GM23338 (cell line): Measurements from ENCODE around the gene CYP11A1. TPM values are rescaled to one million over a fixed set of nuclear protein-coding genes. Genes with fewer than 3 reads are reported as not detected.

Experiments
- ATAC-seq: fragments of 200-7000 bp; cut with Tn5 transposase; 3 replicates; pipeline ENCODE4 v1.9.1; 2020
- DNase-seq: peaks from one replicate; pipeline ENCODE4 v3.0.0-alpha.2; 2015; ENCODE audit warnings: low spot score
- H2AFZ ChIP-seq: fragments of 200-600 bp; sonication (generic); 2 replicates; pipeline ENCODE4 v1.8.0; 2016; ENCODE audit warnings: antibody characterized with exemption, mild to moderate bottlenecking, moderate library complexity
- H3F3A ChIP-seq: fragments of 200-600 bp; sonication (generic); replicated peaks from 2 replicates; pipeline ENCODE4 v1.8.0; 2017; ENCODE audit warnings: antibody characterized with exemption, mixed run types, low read depth
- H3K27ac ChIP-seq: fragments of 200-600 bp; sonication (generic); 2 replicates; pipeline ENCODE4 v1.6.1; 2016; ENCODE audit warnings: low read depth
- H3K27me3 ChIP-seq: fragments of 200-600 bp; sonication (generic); 2 replicates; pipeline ENCODE4 v1.8.0; 2016; ENCODE audit warnings: mild to moderate bottlenecking, mixed run types, moderate library complexity; ENCODE audit not compliant: insufficient read depth
- H3K36me3 ChIP-seq: fragments of 200-600 bp; sonication (generic); 2 replicates; pipeline ENCODE4 v1.8.0; 2016; ENCODE audit warnings: mild to moderate bottlenecking; ENCODE audit not compliant: insufficient read depth
- H3K4me1 ChIP-seq: fragments of 200-600 bp; sonication (generic); 2 replicates; pipeline ENCODE4 v1.8.0; 2016; ENCODE audit warnings: mild to moderate bottlenecking, moderate library complexity; ENCODE audit not compliant: insufficient read depth
- H3K4me2 ChIP-seq: fragments of 200-600 bp; sonication (generic); 2 replicates; pipeline ENCODE4 v1.7.1; 2017; ENCODE audit warnings: mixed run types
- H3K4me3 ChIP-seq: fragments of 200-600 bp; sonication (generic); 2 replicates; pipeline ENCODE4 v1.6.1; 2016; ENCODE audit warnings: mixed run types
- H3K79me2 ChIP-seq: fragments of 200-600 bp; sonication (generic); replicated peaks from 2 replicates; pipeline ENCODE4 v1.8.0; 2017; ENCODE audit warnings: mild to moderate bottlenecking; ENCODE audit not compliant: insufficient read depth
- H3K9me2 ChIP-seq: fragments of 200-600 bp; sonication (generic); 2 replicates; pipeline ENCODE4 v1.8.0; 2017; ENCODE audit not compliant: insufficient read depth
- H4K20me1 ChIP-seq: fragments of 200-600 bp; sonication (generic); replicated peaks from 2 replicates; pipeline ENCODE4 v1.8.0; 2017; ENCODE audit warnings: mild to moderate bottlenecking; ENCODE audit not compliant: insufficient read depth
- H3K27ac Mint-ChIP-seq: 2 replicates; pipeline ENCODE4 v1.8.0; 2020; ENCODE audit warnings: inconsistent platforms, mild to moderate bottlenecking, moderate library complexity, mixed read lengths
- H3K27me3 Mint-ChIP-seq: 3 replicates; pipeline ENCODE4 v1.8.0; 2022; ENCODE audit warnings: low read depth, mild to moderate bottlenecking, moderate library complexity, mixed read lengths, inconsistent platforms; ENCODE audit not compliant: insufficient read depth, poor library complexity
- H3K36me3 Mint-ChIP-seq: 3 replicates; pipeline ENCODE4 v1.8.0; 2021; ENCODE audit warnings: low read depth, mild to moderate bottlenecking, inconsistent platforms, moderate library complexity, mixed read lengths
- H3K4me1 Mint-ChIP-seq: 3 replicates; pipeline ENCODE4 v1.8.0; 2020; ENCODE audit warnings: mild to moderate bottlenecking, inconsistent platforms, mixed read lengths
- H3K4me3 Mint-ChIP-seq: 3 replicates; pipeline ENCODE4 v1.8.0; 2021; ENCODE audit warnings: moderate library complexity, mild to moderate bottlenecking, inconsistent platforms, mixed read lengths
- H3K9me3 Mint-ChIP-seq: 3 replicates; pipeline ENCODE4 v1.8.0; 2020; ENCODE audit warnings: moderate library complexity, mild to moderate bottlenecking, inconsistent platforms, mixed read lengths
- CREB1 ChIP-seq: fragments of 250-450 bp; sonication (Bioruptor Pico); IDR thresholded peaks from 2 replicates; pipeline ENCODE4 v1.5.0; 2020; ENCODE audit warnings: low read depth, mild to moderate bottlenecking, moderate library complexity
- CTCF ChIP-seq, 2 experiments: fragments of 200-600 bp in 1 of 2; sonication (generic) in 1 of 2; conservative IDR thresholded peaks; 2 replicates each; pipeline versions ENCODE4 v1.5.1 to v1.6.1; 2016 to 2017; ENCODE audit warnings: antibody characterized with exemption in 2 of 2, low read depth in 2 of 2, mild to moderate bottlenecking in 2 of 2, moderate library complexity in 1 of 2
- ETS1 ChIP-seq: IDR thresholded peaks from 2 replicates; pipeline ENCODE4 v1.6.1; 2016; ENCODE audit warnings: antibody characterized with exemption
- EZH2 ChIP-seq: fragments of 200-600 bp; sonication (generic); IDR thresholded peaks from one replicate; pipeline ENCODE4 v1.8.0; 2017; ENCODE audit warnings: antibody characterized with exemption, mild to moderate bottlenecking, low read depth; ENCODE audit not compliant: unreplicated experiment
- EZH2phosphoT487 ChIP-seq: fragments of 200-600 bp; sonication (generic); IDR thresholded peaks from one replicate; pipeline ENCODE4 v1.8.1; 2018; ENCODE audit warnings: antibody characterized with exemption; ENCODE audit not compliant: unreplicated experiment
- JUNB ChIP-seq: IDR thresholded peaks from one replicate; pipeline ENCODE4 v1.6.1; 2016; ENCODE audit warnings: antibody characterized with exemption; ENCODE audit not compliant: unreplicated experiment
- NANOG ChIP-seq: IDR thresholded peaks from 2 replicates; pipeline ENCODE4 v1.6.1; 2016; ENCODE audit warnings: antibody characterized with exemption, borderline replicate concordance
- POLR2AphosphoS5 ChIP-seq: IDR thresholded peaks from 2 replicates; pipeline ENCODE4 v1.6.1; 2016; ENCODE audit warnings: antibody characterized with exemption, low read depth
- STAT1 ChIP-seq: IDR thresholded peaks from one replicate; pipeline ENCODE4 v1.6.1; 2016; ENCODE audit warnings: antibody characterized with exemption; ENCODE audit not compliant: unreplicated experiment
- ZNF114 ChIP-seq: fragments of 250-450 bp; sonication (Bioruptor Pico); IDR thresholded peaks from 2 replicates; pipeline ENCODE4 v1.5.0; 2020; ENCODE audit warnings: mild to moderate bottlenecking, moderate library complexity
- ZNF331 ChIP-seq: fragments of 250-450 bp; sonication (Bioruptor Pico); IDR thresholded peaks from 2 replicates; pipeline ENCODE4 v1.5.0; 2020; ENCODE audit warnings: low read depth, mild to moderate bottlenecking, moderate library complexity
- ZNF462 ChIP-seq: fragments of 250-450 bp; sonication (Bioruptor Pico); IDR thresholded peaks from 2 replicates; pipeline ENCODE4 v1.5.0; 2020; ENCODE audit warnings: mild to moderate bottlenecking, moderate library complexity
- polyA plus RNA-seq: library from polyadenylated mRNA; unstranded; fragments of >200 nt; fragmentation: Nextera tagmentation; extraction: Ambion mirVana; gene quantifications from 2 replicates; pipeline ENCODE4 v1.2.1, GENCODE V29; 2016
- total RNA-seq: library from RNA; depleted of rRNA; stranded (reverse); fragments of >200 nt; shearing (Covaris generic); gene quantifications from 2 replicates; pipeline ENCODE4 v1.2.3, GENCODE V29; 2014

The CYP11A1 gene
- total and polyA plus RNA-seq, 2 experiments from 2014 or later, result 1.2 to 1.7 TPM

GRCh38 chr15:74392451-74392830, 25.0 kb upstream of the CYP11A1 start:
- H3K27ac ChIP-seq, result no peak overlapping the region
- H3F3A ChIP-seq, result no peaks in the 10 kb centered on the region
- H4K20me1 ChIP-seq, result no peaks in the 10 kb centered on the region
- Mint-ChIP-seq H3K9me3 (no peaks in the 10 kb centered on the region), H3K36me3 (no peaks in the 10 kb centered on the region; the same call in 2 of the 3 replicates), H3K4me1 (peaks cover 16% of the 10 kb centered on the region), H3K27me3 (peaks cover 14% of the 10 kb centered on the region), H3K4me3 (no peak overlapping the region), H3K27ac (no peak overlapping the region)
- TF ChIP-seq EZH2 (no peak), ZNF331 (no peak), STAT1 (no peak)
- DNase-seq, result no peak
- H3K4me3 ChIP-seq, result no peak overlapping the region
- H3K27me3 ChIP-seq, result no peaks in the 10 kb centered on the region
- no peaks in the 10 kb centered on the region for H3K36me3 ChIP-seq
- no peak overlapping the region for H3K4me2 ChIP-seq
- H3K79me2 ChIP-seq, result no peaks in the 10 kb centered on the region
- no peak for ATAC-seq
- no peaks in the 10 kb centered on the region for H3K9me2 ChIP-seq
- H3K4me1 ChIP-seq, result no peaks in the 10 kb centered on the region
- H2AFZ ChIP-seq, result no peak overlapping the region

GRCh38 chr15:74391582-74392450, 24.4 kb upstream of the CYP11A1 start:
- Histone ChIP-seq H4K20me1 (no peaks in the 10 kb centered on the region), H3K27me3 (no peaks in the 10 kb centered on the region), H2AFZ (no peak overlapping the region), H3K27ac (no peak overlapping the region), H3K79me2 (no peaks in the 10 kb centered on the region), H3K36me3 (no peaks in the 10 kb centered on the region), H3F3A (no peaks in the 10 kb centered on the region), H3K9me2 (no peaks in the 10 kb centered on the region), H3K4me1 (no peaks in the 10 kb centered on the region), H3K4me3 (no peak overlapping the region), H3K4me2 (no peak overlapping the region)
- peaks cover 19% of the 10 kb centered on the region for H3K4me1 Mint-ChIP-seq
- no peak for DNase-seq
- no peak for ATAC-seq
- no peaks in the 10 kb centered on the region for H3K9me3 Mint-ChIP-seq
- peaks cover 14% of the 10 kb centered on the region for H3K27me3 Mint-ChIP-seq
- H3K27ac Mint-ChIP-seq, result peak overlapping the region; percentile 43; the same call in 1 of the 2 replicates
- no peaks in the 10 kb centered on the region; the same call in 2 of the 3 replicates for H3K36me3 Mint-ChIP-seq
- no peak overlapping the region for H3K4me3 Mint-ChIP-seq
- no peak for TF ChIP-seq CTCF (conservative IDR thresholded peaks at IDR 0.05; ENCODE audit: low read depth in 2 of 2)
- TF ChIP-seq NANOG, result no peak
- TF ChIP-seq ETS1, result no peak
- TF ChIP-seq ZNF462 (CRISPR knock-in tag), result no peak
- TF ChIP-seq JUNB, result no peak
- no peak for TF ChIP-seq POLR2AphosphoS5
- no peak for TF ChIP-seq EZH2phosphoT487
- TF ChIP-seq ZNF114 (CRISPR knock-in tag), result no peak
- TF ChIP-seq CREB1 (CRISPR knock-in tag), result no peak
- TF ChIP-seq EZH2, result no peak
